Karpas-422 (cell line): ENCODE data around the gene ADAMTS17. TPM values are rescaled to one million over a fixed set of nuclear protein-coding genes. Genes with fewer than 3 reads are reported as not detected.

Experiments
- DNase-seq: peaks from one replicate; pipeline ENCODE4 v3.0.0-alpha.2; 2015
- H2AFZ ChIP-seq: fragments of 200-600 bp; sonication (generic); 2 replicates; pipeline ENCODE4 v1.6.1; 2014; ENCODE audit warnings: antibody characterized with exemption, low read length, mixed read lengths
- H3K27ac ChIP-seq: fragments of 200-600 bp; sonication (generic); 2 replicates; pipeline ENCODE4 v1.5.1; 2014; ENCODE audit warnings: mild to moderate bottlenecking, low read length, moderate library complexity
- H3K27me3 ChIP-seq: fragments of 200-600 bp; sonication (generic); 2 replicates; pipeline ENCODE4 v1.6.1; 2014; ENCODE audit warnings: low read length, mixed read lengths
- H3K36me3 ChIP-seq: fragments of 200-600 bp; sonication (generic); 2 replicates; pipeline ENCODE4 v1.6.1; 2014; ENCODE audit warnings: low read length, mixed read lengths; ENCODE audit not compliant: insufficient read depth
- H3K4me1 ChIP-seq: fragments of 200-600 bp; sonication (generic); 2 replicates; pipeline ENCODE4 v1.6.1; 2014; ENCODE audit warnings: mild to moderate bottlenecking, low read length, mixed read lengths
- H3K4me2 ChIP-seq: fragments of 200-600 bp; sonication (generic); 2 replicates; pipeline ENCODE4 v1.6.1; 2014; ENCODE audit warnings: low read length, low read depth, mild to moderate bottlenecking; ENCODE audit not compliant: poor library complexity, severe bottlenecking
- H3K4me3 ChIP-seq: fragments of 200-600 bp; sonication (generic); 2 replicates; pipeline ENCODE4 v1.5.1; 2014; ENCODE audit warnings: mild to moderate bottlenecking, antibody characterized with exemption, low read length, mixed read lengths
- H3K79me2 ChIP-seq: fragments of 200-600 bp; sonication (generic); 2 replicates; pipeline ENCODE4 v1.6.1; 2014; ENCODE audit warnings: mild to moderate bottlenecking, low read length, mixed read lengths
- H3K9ac ChIP-seq: fragments of 200-600 bp; sonication (generic); 2 replicates; pipeline ENCODE4 v1.6.0; 2014; ENCODE audit warnings: low read length
- H3K9me2 ChIP-seq: fragments of 200-600 bp; sonication (generic), shearing (Covaris generic); replicated peaks from 2 replicates; pipeline ENCODE4 v1.6.0; 2014; ENCODE audit warnings: mild to moderate bottlenecking, low read length, moderate library complexity; ENCODE audit not compliant: insufficient read depth
- H3K9me3 ChIP-seq: fragments of 300-700, 200-600 bp; sonication (generic); 2 replicates; pipeline ENCODE4 v1.6.1; 2014; ENCODE audit warnings: low read length, mixed read lengths
- H4K20me1 ChIP-seq: fragments of 200-600 bp; sonication (generic); 2 replicates; pipeline ENCODE4 v1.6.1; 2014; ENCODE audit warnings: mild to moderate bottlenecking, antibody characterized with exemption, low read length, low read depth; ENCODE audit not compliant: insufficient read depth
- total RNA-seq: library from RNA; depleted of rRNA; stranded (reverse); fragments of >200 nt; shearing (Covaris generic); gene quantifications from 2 replicates; pipeline ENCODE4 v1.2.3, GENCODE V29; 2014; ENCODE audit warnings: low replicate concordance

The ADAMTS17 gene
- total RNA-seq, 1 experiment from 2014 or later = not detected

- no peaks in the 10 kb centered on the region for H3K36me3 ChIP-seq
- H4K20me1 ChIP-seq = no peaks in the 10 kb centered on the region
- H2AFZ ChIP-seq = no peak overlapping the region
- no peaks in the 10 kb centered on the region for H3K9me3 ChIP-seq
- H3K4me1 ChIP-seq = no peaks in the 10 kb centered on the region
- H3K4me2 ChIP-seq = no peak overlapping the region
- H3K27me3 ChIP-seq = no peaks in the 10 kb centered on the region
- DNase-seq = no peak
- H3K4me3 ChIP-seq = no peak overlapping the region
- H3K9me2 ChIP-seq = no peaks in the 10 kb centered on the region
- H3K79me2 ChIP-seq = no peaks in the 10 kb centered on the region
- H3K27ac ChIP-seq = no peak overlapping the region
- H3K9ac ChIP-seq = no peak overlapping the region
Observed at GRCh38 chr15:99993681-99994131, 348.1 kb downstream of the ADAMTS17 start.

GRCh38 chr15:99993262-99993661 lies 348.5 kb downstream of the ADAMTS17 start:
- Histone ChIP-seq H3K9me3 (no peaks in the 10 kb centered on the region), H3K79me2 (no peaks in the 10 kb centered on the region), H3K4me2 (no peak overlapping the region), H4K20me1 (no peaks in the 10 kb centered on the region), H3K4me1 (no peaks in the 10 kb centered on the region), H3K27ac (no peak overlapping the region), H3K36me3 (no peaks in the 10 kb centered on the region), H3K9ac (no peak overlapping the region), H3K4me3 (no peak overlapping the region), H3K9me2 (no peaks in the 10 kb centered on the region), H2AFZ (no peak overlapping the region), H3K27me3 (no peaks in the 10 kb centered on the region)
- no peak for DNase-seq

GRCh38 chr15:99992611-99993231 lies 349.1 kb downstream of the ADAMTS17 start:
- H3K36me3 ChIP-seq = no peaks in the 10 kb centered on the region
- H4K20me1 ChIP-seq = no peaks in the 10 kb centered on the region
- H3K79me2 ChIP-seq = no peaks in the 10 kb centered on the region
- H3K9me2 ChIP-seq = no peaks in the 10 kb centered on the region
- H3K4me3 ChIP-seq = no peak overlapping the region
- no peak overlapping the region for H3K9ac ChIP-seq
- no peak overlapping the region for H3K4me2 ChIP-seq
- H3K9me3 ChIP-seq = no peaks in the 10 kb centered on the region
- no peak overlapping the region for H3K27ac ChIP-seq
- no peak overlapping the region for H2AFZ ChIP-seq
- DNase-seq = no peak
- no peaks in the 10 kb centered on the region for H3K27me3 ChIP-seq
- H3K4me1 ChIP-seq = no peaks in the 10 kb centered on the region

- H3K9me2 ChIP-seq = no peaks in the 10 kb centered on the region
- H4K20me1 ChIP-seq = no peaks in the 10 kb centered on the region
- no peak overlapping the region for H3K9ac ChIP-seq
- no peak overlapping the region for H3K4me2 ChIP-seq
- no peak overlapping the region for H3K27ac ChIP-seq
- H2AFZ ChIP-seq = no peak overlapping the region
- H3K4me3 ChIP-seq = no peak overlapping the region
- H3K9me3 ChIP-seq = no peaks in the 10 kb centered on the region
- no peak for DNase-seq
- no peaks in the 10 kb centered on the region for H3K36me3 ChIP-seq
- H3K4me1 ChIP-seq = no peaks in the 10 kb centered on the region
- H3K79me2 ChIP-seq = no peaks in the 10 kb centered on the region
- H3K27me3 ChIP-seq = no peaks in the 10 kb centered on the region
Observed at GRCh38 chr15:99989095-99989494, 352.7 kb downstream of the ADAMTS17 start.

- DNase-seq = no peak
- H3K9ac ChIP-seq = no peak overlapping the region
- no peaks in the 10 kb centered on the region for H3K36me3 ChIP-seq
Observed at GRCh38 chr15:99987701-99988100, 354.1 kb downstream of the ADAMTS17 start.

GRCh38 chr15:99987119-99987506 lies 354.7 kb downstream of the ADAMTS17 start:
- H3K4me2 ChIP-seq = no peak overlapping the region
- no peak overlapping the region for H3K27ac ChIP-seq

More at GRCh38 chr15:99987701-99988100, 354.1 kb downstream of the ADAMTS17 start:
- no peak overlapping the region for H3K4me3 ChIP-seq
- H3K27ac ChIP-seq = no peak overlapping the region
- no peaks in the 10 kb centered on the region for H3K4me1 ChIP-seq
- no peaks in the 10 kb centered on the region for H4K20me1 ChIP-seq
- no peaks in the 10 kb centered on the region for H3K79me2 ChIP-seq
- no peaks in the 10 kb centered on the region for H3K9me2 ChIP-seq
- H3K9me3 ChIP-seq = no peaks in the 10 kb centered on the region
- no peak overlapping the region for H2AFZ ChIP-seq
- H3K27me3 ChIP-seq = no peaks in the 10 kb centered on the region
- H3K4me2 ChIP-seq = no peak overlapping the region

GRCh38 chr15:99986297-99987118 lies 355.3 kb downstream of the ADAMTS17 start:
- no peaks in the 10 kb centered on the region for H3K27me3 ChIP-seq
- H3K4me2 ChIP-seq = no peak overlapping the region
- H3K9me3 ChIP-seq = no peaks in the 10 kb centered on the region
- H3K9me2 ChIP-seq = no peaks in the 10 kb centered on the region
- H3K4me1 ChIP-seq = no peaks in the 10 kb centered on the region
- no peak overlapping the region for H2AFZ ChIP-seq
- no peak for DNase-seq
- H3K4me3 ChIP-seq = no peak overlapping the region
- no peaks in the 10 kb centered on the region for H3K36me3 ChIP-seq
- no peak overlapping the region for H3K27ac ChIP-seq
- H4K20me1 ChIP-seq = no peaks in the 10 kb centered on the region
- no peak overlapping the region for H3K9ac ChIP-seq
- H3K79me2 ChIP-seq = no peaks in the 10 kb centered on the region

More at GRCh38 chr15:99987119-99987506, 354.7 kb downstream of the ADAMTS17 start:
- H3K36me3 ChIP-seq = no peaks in the 10 kb centered on the region
- H3K27me3 ChIP-seq = no peaks in the 10 kb centered on the region
- H3K9me3 ChIP-seq = no peaks in the 10 kb centered on the region
- H4K20me1 ChIP-seq = no peaks in the 10 kb centered on the region
- H3K9me2 ChIP-seq = no peaks in the 10 kb centered on the region
- H3K9ac ChIP-seq = no peak overlapping the region
- H3K4me1 ChIP-seq = no peaks in the 10 kb centered on the region
- no peaks in the 10 kb centered on the region for H3K79me2 ChIP-seq
- H2AFZ ChIP-seq = no peak overlapping the region
- no peak for DNase-seq
- H3K4me3 ChIP-seq = no peak overlapping the region

- Histone ChIP-seq H3K4me2 (no peak overlapping the region), H3K9ac (no peak overlapping the region), H3K79me2 (no peaks in the 10 kb centered on the region), H4K20me1 (no peaks in the 10 kb centered on the region), H3K36me3 (no peaks in the 10 kb centered on the region), H3K9me2 (no peaks in the 10 kb centered on the region), H3K4me1 (no peaks in the 10 kb centered on the region), H3K9me3 (no peaks in the 10 kb centered on the region), H2AFZ (no peak overlapping the region), H3K27ac (no peak overlapping the region), H3K27me3 (no peaks in the 10 kb centered on the region), H3K4me3 (no peak overlapping the region)
- no peak for DNase-seq
Observed at GRCh38 chr15:99985878-99986277, 355.9 kb downstream of the ADAMTS17 start.
